Gastroesophageal sphincter (tissue), 3 donors: ENCODE results near the gene BORCS5.

ENCODE experiments used
- POLR2A ChIP-seq, 2 donors: fragments of 450-650 bp; IDR thresholded peaks; one replicate each; pipeline ENCODE4 v1.6.1; 2017; ENCODE audit warnings: antibody characterized with exemption in 2 of 2, mild to moderate bottlenecking in 2 of 2, moderate library complexity in 1 of 2
- POLR2AphosphoS5 ChIP-seq: sonication (generic); formaldehyde crosslinking; IDR thresholded peaks from one replicate; pipeline ENCODE4 v1.6.1; 2017; ENCODE audit warnings: antibody characterized with exemption
- TF ChIP-seq, protein P1 (sequence below), 4 experiments: fragments of 200-600 bp in 2 of 4; fragments of 450-650 bp in 2 of 4; sonication (generic) in 1 of 4; IDR thresholded peaks; one replicate each; pipeline ENCODE4 v1.5.1; 2017 to 2019; ENCODE audit warnings: antibody characterized with exemption in 4 of 4, mild to moderate bottlenecking in 2 of 4, moderate library complexity in 2 of 4

DNA sequence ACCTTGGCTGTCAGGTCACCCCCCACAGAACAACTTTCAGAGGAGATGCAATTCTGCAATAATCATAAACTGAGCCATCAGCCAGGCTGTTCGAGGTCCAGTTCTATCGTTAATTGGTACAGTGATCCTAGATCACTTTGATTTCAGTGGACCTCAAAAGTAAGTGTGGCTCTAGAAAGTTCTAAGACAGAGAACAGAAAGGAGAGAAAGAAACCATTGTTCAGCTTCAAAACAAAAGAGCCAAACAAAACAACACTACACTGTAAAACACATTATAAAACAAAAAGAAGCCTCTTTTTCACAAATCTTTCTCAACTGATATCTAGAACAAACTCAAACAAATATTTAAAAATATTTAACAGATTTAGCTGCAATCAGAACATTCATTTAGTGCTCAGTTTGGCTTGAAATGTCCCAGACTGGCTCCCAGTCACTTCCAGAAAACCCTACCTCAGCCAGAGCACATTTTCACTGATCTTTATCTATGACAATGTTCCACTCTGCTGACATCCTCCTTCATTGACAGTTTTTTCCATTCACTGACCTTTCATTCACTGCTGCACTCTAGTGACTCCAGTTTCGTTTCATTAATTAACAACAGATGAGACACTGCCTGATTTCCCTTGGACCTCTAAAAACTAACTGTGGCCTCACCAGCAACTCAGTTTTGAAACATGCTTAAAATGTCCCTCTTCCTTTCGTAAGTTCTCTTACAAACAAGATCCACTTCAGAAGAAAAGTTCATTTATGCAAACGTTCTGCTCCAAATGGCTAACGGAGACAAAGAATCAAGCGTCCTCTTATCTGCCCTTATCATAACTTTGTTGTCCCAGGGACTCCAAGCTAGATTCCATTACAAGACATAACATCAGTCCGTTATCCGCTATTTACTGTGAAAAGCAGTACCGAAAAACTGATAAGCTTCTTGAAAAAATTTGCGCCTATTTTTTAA, 148.9 kb downstream of the BORCS5 start:
- TF ChIP-seq, protein P1, sequence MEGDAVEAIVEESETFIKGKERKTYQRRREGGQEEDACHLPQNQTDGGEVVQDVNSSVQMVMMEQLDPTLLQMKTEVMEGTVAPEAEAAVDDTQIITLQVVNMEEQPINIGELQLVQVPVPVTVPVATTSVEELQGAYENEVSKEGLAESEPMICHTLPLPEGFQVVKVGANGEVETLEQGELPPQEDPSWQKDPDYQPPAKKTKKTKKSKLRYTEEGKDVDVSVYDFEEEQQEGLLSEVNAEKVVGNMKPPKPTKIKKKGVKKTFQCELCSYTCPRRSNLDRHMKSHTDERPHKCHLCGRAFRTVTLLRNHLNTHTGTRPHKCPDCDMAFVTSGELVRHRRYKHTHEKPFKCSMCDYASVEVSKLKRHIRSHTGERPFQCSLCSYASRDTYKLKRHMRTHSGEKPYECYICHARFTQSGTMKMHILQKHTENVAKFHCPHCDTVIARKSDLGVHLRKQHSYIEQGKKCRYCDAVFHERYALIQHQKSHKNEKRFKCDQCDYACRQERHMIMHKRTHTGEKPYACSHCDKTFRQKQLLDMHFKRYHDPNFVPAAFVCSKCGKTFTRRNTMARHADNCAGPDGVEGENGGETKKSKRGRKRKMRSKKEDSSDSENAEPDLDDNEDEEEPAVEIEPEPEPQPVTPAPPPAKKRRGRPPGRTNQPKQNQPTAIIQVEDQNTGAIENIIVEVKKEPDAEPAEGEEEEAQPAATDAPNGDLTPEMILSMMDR (IDR thresholded peaks at IDR 0.05): no peak
- TF ChIP-seq POLR2A (IDR thresholded peaks at IDR 0.05) (no peak), POLR2AphosphoS5 (peak; percentile 74)
